Germinal center (tissue), 1 donor: ENCODE data around the gene AKAP1.

ENCODE experiments used
- DNase-seq: peaks from one replicate; pipeline ENCODE4 v3.0.0; 2012; ENCODE audit warnings: mixed read lengths, low spot score

The AKAP1 gene

GRCh38 chr17:57168695-57169094 lies 83.6 kb downstream of the AKAP1 start:
- no peak for DNase-seq

- DNase-seq: no peak
Measured at GRCh38 chr17:57170866-57171265, 85.8 kb downstream of the AKAP1 start.
